Immature natural killer cell (primary cell): ENCODE measurements around the gene ERBB2. TPM values are rescaled to one million over a fixed set of nuclear protein-coding genes. Genes with fewer than 3 reads are reported as not detected.

ENCODE experiments used
- DNase-seq, 3 donors: peaks; one replicate each; pipeline ENCODE4 v3.0.0; 2022; ENCODE audit warnings: mixed read lengths in 1 of 3
- H3K27ac Mint-ChIP-seq, 6 donors: one replicate each; pipeline ENCODE4 v1.8.0; 2020; ENCODE audit warnings: mixed read lengths in 6 of 6, mild to moderate bottlenecking in 5 of 6, inconsistent platforms in 4 of 6, moderate library complexity in 3 of 6
- H3K27me3 Mint-ChIP-seq, 3 donors: one replicate each; pipeline ENCODE4 v1.8.0; 2020 to 2021; ENCODE audit warnings: low read depth in 3 of 3, mild to moderate bottlenecking in 3 of 3, mixed read lengths in 3 of 3, moderate library complexity in 3 of 3, inconsistent platforms in 1 of 3
- H3K36me3 Mint-ChIP-seq, 3 donors: one replicate each; pipeline ENCODE4 v1.8.0; 2020; ENCODE audit warnings: mixed read lengths in 3 of 3, inconsistent platforms in 2 of 3, mild to moderate bottlenecking in 2 of 3
- H3K4me1 Mint-ChIP-seq, 2 donors: one replicate each; pipeline ENCODE4 v1.8.0; 2020; ENCODE audit warnings: inconsistent platforms in 2 of 2, mild to moderate bottlenecking in 2 of 2, mixed read lengths in 2 of 2, moderate library complexity in 1 of 2
- H3K4me3 Mint-ChIP-seq, 5 donors: one replicate each; pipeline ENCODE4 v1.8.0; 2020; ENCODE audit warnings: mild to moderate bottlenecking in 5 of 5, mixed read lengths in 5 of 5, inconsistent platforms in 3 of 5, moderate library complexity in 3 of 5
- H3K9me3 Mint-ChIP-seq, 6 donors: one replicate each; pipeline ENCODE4 v1.8.0; 2020; ENCODE audit warnings: mild to moderate bottlenecking in 6 of 6, mixed read lengths in 6 of 6, inconsistent platforms in 4 of 6, moderate library complexity in 3 of 6
- polyA plus RNA-seq, 3 donors: library from polyadenylated mRNA; unstranded; fragments of 300-500 nt; fragmentation: Illumina TruSeq; gene quantifications; one replicate each; pipeline ENCODE4 v1.2.3, GENCODE V29; 2021

The ERBB2 gene
- polyA plus RNA-seq, 3 donors from 2014 or later, result 14.5 to 49.2 (median 25.2) TPM

DNA sequence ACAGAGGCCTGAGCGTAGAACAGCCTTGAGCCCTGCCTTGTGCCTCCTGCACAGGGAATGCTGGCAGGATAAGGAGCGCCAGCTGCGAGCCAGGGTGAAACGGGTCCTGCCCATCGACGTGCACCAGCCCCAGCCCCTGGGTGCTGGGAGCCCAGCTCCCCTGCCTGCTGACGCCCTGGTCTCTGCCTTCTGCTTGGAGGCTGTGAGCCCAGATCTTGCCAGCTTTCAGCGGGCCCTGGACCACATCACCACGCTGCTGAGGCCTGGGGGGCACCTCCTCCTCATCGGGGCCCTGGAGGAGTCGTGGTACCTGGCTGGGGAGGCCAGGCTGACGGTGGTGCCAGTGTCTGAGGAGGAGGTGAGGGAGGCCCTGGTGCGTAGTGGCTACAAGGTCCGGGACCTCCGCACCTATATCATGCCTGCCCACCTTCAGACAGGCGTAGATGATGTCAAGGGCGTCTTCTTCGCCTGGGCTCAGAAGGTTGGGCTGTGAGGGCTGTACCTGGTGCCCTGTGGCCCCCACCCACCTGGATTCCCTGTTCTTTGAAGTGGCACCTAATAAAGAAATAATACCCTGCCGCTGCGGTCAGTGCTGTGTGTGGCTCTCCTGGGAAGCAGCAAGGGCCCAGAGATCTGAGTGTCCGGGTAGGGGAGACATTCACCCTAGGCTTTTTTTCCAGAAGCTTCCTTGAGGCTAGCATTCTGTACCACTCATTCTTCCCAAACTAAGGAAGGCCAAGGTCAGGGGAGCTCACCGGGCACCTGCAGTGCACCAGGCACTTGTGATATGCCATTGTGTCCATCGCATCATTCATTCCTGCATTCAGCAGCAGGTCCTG, 29.7 kb upstream of the ERBB2 start:
- H3K9me3 Mint-ChIP-seq, result no peaks in the 10 kb centered on the region
- DNase-seq, result no peak
- peaks cover 0 to 11% (median 2%) of the 10 kb centered on the region in 3 donors for H3K27me3 Mint-ChIP-seq
- no peak overlapping the region for H3K27ac Mint-ChIP-seq
- H3K36me3 Mint-ChIP-seq, result no peaks in the 10 kb centered on the region
- peaks cover 8 to 17% of the 10 kb centered on the region in 2 donors for H3K4me1 Mint-ChIP-seq
- no peak overlapping the region for H3K4me3 Mint-ChIP-seq

GRCh38 chr17:39670746-39671145, 29.1 kb upstream of the ERBB2 start:
- Mint-ChIP-seq H3K4me3 (no peak overlapping the region), H3K4me1 (peaks cover 14 to 23% of the 10 kb centered on the region in 2 donors)
- no peak for DNase-seq

DNA sequence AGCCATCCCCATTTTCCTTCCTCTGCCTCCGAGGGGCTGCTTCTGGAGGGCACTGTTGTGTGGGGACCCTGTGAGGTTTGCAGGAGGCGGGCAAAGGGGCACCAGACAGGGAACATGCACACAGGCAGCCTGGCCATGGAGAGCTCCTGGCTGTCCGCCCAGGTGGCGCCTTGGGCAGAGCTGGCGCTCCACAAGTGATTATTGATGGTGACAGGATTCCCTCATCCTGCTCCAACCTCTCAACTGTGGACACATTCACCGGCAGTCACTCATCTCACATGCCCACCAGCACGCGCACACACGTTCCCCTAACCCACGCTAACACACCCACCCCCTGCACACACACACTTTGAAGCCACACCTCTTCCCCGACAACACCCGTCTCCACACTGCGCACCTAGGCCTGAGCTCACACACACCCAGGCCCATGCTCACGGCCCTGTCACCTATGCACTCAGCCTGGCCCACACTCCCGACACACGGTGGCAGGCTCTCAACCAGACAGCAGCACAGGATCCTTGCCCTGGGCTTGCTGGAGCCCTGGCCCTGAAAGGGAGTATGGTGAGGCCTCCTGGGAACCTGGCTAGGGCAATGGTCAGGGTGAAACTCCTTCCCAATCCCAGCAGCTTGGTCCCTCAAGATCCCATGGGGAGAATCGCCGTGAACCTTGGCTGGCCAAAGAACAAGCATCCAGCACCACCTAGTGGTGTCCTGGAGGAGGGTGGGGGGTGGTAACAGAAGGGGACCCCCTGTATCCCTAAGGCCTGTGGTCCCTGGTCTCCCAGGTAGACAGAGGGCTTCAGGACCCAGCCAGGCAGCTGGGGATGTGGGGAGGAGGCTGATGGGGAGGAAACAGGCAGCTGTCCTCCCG, 28.0 kb upstream of the ERBB2 start:
- peaks cover 26 to 34% of the 10 kb centered on the region in 2 donors for H3K4me1 Mint-ChIP-seq
- H3K27me3 Mint-ChIP-seq, result peaks cover 0 to 10% (median 0%) of the 10 kb centered on the region in 3 donors
- H3K27ac Mint-ChIP-seq, result peak overlapping the region in 3 of 6 donors; percentile 37 to 49 (median 39)
- no peaks in the 10 kb centered on the region for H3K36me3 Mint-ChIP-seq
- DNase-seq, result no peak
- H3K4me3 Mint-ChIP-seq, result no peak overlapping the region
- H3K9me3 Mint-ChIP-seq, result no peaks in the 10 kb centered on the region

More at GRCh38 chr17:39670746-39671145, 29.1 kb upstream of the ERBB2 start:
- Mint-ChIP-seq H3K27ac (no peak overlapping the region), H3K27me3 (peaks cover 0 to 10% (median 0%) of the 10 kb centered on the region in 3 donors), H3K9me3 (no peaks in the 10 kb centered on the region), H3K36me3 (no peaks in the 10 kb centered on the region)

DNA sequence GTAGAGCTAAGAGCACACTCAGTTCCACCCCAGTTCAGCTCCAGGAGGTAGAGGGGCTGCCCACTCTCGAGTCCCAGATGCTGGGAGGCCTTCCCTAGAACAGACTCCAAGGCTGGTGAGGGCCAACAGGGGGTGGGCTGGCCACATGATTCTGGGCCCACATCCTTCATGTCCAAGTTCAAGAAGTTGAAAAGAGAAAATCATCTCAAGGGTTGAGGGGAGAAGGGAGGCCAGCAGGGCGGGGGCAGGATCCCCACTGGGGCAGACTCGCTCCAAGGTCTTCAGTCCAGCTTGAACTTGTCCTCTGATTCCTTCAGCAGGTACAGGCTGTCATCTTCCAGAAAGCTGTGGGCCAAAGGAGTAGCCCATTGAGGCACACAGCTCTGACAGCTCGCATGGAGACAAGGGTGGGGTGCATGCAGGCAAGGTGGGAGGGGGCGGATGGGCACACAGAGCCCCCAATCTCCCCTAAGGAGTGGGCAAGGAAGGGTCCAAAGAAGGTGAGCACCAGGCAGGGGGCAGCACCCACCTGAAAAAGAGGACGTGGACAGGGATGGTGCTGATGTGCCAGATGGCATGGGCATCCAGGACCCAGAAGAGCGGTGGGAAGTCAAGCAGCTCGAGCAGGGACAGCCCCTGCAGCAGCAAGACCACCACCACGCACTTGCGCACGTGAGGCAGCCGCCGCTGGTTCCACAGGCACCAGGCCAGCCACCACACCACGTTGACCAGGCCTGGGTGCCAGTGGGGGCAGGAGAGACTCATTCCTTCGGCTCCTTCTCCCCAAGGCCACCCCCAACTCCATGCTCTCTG, 27.1 kb upstream of the ERBB2 start:
- H3K4me1 Mint-ChIP-seq, result peaks cover 34 to 43% of the 10 kb centered on the region in 2 donors
- no peaks in the 10 kb centered on the region for H3K9me3 Mint-ChIP-seq
- peak overlapping the region in 3 of 6 donors; percentile 39 to 59 (median 49) for H3K27ac Mint-ChIP-seq

DNA sequence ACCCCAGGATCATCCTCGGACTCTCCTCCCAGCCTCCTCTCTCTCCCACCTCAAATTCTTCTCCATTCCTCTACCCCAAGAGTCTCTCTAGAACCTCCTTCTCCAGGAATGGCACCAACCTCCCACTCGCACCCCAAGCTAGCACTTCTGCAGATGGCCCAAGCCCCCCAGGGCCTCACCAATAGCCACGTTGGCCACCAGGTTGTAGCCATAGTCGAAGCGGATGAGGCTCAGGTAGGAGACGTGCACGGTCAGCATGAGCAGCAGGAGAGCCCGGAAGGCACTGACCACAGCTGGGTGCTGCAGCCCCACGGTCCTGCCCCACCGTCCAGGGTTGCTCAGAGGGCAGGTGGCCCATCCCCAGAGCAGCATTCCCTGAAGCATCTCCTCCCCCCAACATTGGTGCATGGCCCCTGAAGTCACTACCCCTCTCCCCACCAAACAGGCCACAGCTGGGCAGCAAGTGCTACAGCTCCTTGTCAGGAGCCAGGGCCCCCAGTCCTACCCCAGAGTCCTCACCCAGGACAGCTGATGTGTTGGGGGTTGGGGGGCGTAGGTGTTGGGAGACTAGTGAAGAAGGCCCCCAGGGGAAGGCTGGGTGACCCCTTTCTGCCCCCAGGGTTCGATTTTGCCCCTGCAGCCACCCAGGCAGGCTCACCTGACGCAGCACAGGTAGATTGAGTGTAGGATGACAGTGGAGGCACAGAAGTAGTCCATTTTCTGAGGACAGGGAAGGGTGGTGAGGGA, 26.4 kb upstream of the ERBB2 start:
- H3K36me3 Mint-ChIP-seq, result no peaks in the 10 kb centered on the region
- no peak for DNase-seq
- H3K4me1 Mint-ChIP-seq, result peaks cover 39 to 49% of the 10 kb centered on the region in 2 donors
- H3K27ac Mint-ChIP-seq, result peak overlapping the region in 3 of 6 donors; percentile 35 to 59 (median 35)
- H3K4me3 Mint-ChIP-seq, result no peak overlapping the region
- peaks cover 0 to 10% (median 0%) of the 10 kb centered on the region in 3 donors for H3K27me3 Mint-ChIP-seq
- H3K9me3 Mint-ChIP-seq, result no peaks in the 10 kb centered on the region

More for the DNA sequence above, 27.1 kb upstream of the ERBB2 start:
- Mint-ChIP-seq H3K27me3 (peaks cover 0 to 10% (median 0%) of the 10 kb centered on the region in 3 donors), H3K36me3 (no peaks in the 10 kb centered on the region), H3K4me3 (no peak overlapping the region)
- no peak for DNase-seq

DNA sequence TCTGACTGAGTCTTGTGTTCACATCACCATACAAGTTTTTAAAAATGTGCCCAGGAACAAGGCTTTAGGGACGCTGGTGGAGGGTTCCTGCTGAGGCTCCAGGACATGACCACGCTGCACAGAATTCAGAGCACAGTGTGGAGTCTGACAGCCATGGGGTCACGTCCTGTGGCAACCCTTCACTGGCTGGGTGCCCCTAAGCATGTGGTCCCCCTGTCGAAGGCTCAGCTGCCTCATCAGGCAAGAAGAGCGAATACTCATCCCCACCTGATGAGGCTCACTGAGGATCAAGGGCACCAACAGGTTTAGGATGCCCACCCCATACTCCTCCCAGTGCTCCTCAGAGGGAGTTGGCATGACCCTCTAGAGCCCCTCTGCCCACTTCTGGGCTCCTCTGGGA, 25.7 kb upstream of the ERBB2 start:
- Mint-ChIP-seq H3K4me3 (no peak overlapping the region), H3K4me1 (peaks cover 41 to 52% of the 10 kb centered on the region in 2 donors), H3K27me3 (peaks cover 0 to 6% (median 0%) of the 10 kb centered on the region in 3 donors), H3K9me3 (no peaks in the 10 kb centered on the region), H3K27ac (peak overlapping the region in 1 of 6 donors; percentile 35), H3K36me3 (no peaks in the 10 kb centered on the region)
- DNase-seq, result no peak

DNA sequence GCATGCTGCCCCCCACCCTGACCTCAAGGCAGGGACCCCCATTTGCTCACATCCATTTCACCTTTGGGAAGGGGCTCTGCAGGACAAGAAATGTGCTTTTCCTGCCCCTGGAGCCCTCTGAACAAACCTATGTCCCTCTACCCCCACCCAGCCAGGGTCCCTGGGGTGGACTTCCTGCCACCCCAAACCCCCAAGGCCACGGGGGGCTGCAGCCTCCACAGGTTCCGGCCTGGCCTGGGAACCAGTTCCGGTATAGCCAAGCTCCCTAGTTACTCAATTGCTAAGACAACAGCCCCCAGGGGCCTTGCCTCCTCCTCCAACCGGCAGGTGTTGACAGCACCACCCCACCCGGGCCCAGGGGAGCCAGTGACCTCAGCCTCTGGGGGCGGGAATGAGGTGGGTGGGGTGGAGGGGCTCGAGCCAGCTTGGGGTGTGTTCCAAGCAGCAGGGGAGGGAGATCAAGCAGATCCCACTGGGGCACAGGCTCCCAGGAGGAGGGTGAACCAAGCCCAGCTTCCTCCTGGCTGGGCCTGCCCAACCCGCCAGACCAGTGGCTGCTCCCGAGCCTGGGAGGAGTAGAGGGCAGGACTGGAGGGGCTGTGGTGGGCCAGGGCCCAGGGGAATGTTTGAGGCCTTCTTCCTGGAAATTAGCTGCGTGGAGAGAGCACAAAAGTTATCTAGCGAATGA, 25.0 kb upstream of the ERBB2 start:
- peak overlapping the region; percentile 91 to 98 (median 96) for H3K27ac Mint-ChIP-seq
- no peak for DNase-seq
- H3K27me3 Mint-ChIP-seq, result peaks cover under 1 to 4% (median under 1%) of the 10 kb centered on the region in 3 donors
- peak overlapping the region in 3 of 5 donors; percentile 17 to 62 (median 43) for H3K4me3 Mint-ChIP-seq
- H3K9me3 Mint-ChIP-seq, result no peaks in the 10 kb centered on the region
- H3K36me3 Mint-ChIP-seq, result no peaks in the 10 kb centered on the region
- peaks cover 48 to 57% of the 10 kb centered on the region in 2 donors for H3K4me1 Mint-ChIP-seq

GRCh38 chr17:39675390-39676082, 24.3 kb upstream of the ERBB2 start:
- H3K4me1 Mint-ChIP-seq, result peaks cover 55 to 62% of the 10 kb centered on the region in 2 donors
- peaks cover 2 to 6% (median 3%) of the 10 kb centered on the region in 3 donors for H3K27me3 Mint-ChIP-seq
- H3K36me3 Mint-ChIP-seq, result peaks cover 0 to 4% (median 0%) of the 10 kb centered on the region in 3 donors
- H3K4me3 Mint-ChIP-seq, result peak overlapping the region; percentile 62 to 81 (median 70)
- no peaks in the 10 kb centered on the region for H3K9me3 Mint-ChIP-seq
- H3K27ac Mint-ChIP-seq, result peak overlapping the region; percentile 91 to 98 (median 96)
- no peak for DNase-seq

- Mint-ChIP-seq H3K4me1 (peaks cover 62 to 68% of the 10 kb centered on the region in 2 donors), H3K36me3 (peaks cover 0 to 6% (median 0%) of the 10 kb centered on the region in 3 donors)
Observed at GRCh38 chr17:39676198-39676819, 23.6 kb upstream of the ERBB2 start.

GRCh38 chr17:39677072-39677471, 22.8 kb upstream of the ERBB2 start:
- H3K4me1 Mint-ChIP-seq, result peaks cover 63 to 68% of the 10 kb centered on the region in 2 donors
- H3K36me3 Mint-ChIP-seq, result peaks cover 0 to 6% (median 0%) of the 10 kb centered on the region in 3 donors
- peak overlapping the region; percentile 91 to 98 (median 96) for H3K27ac Mint-ChIP-seq
- no peak for DNase-seq
- H3K9me3 Mint-ChIP-seq, result no peaks in the 10 kb centered on the region
- peak overlapping the region; percentile 39 to 81 (median 69) for H3K4me3 Mint-ChIP-seq
- H3K27me3 Mint-ChIP-seq, result peaks cover 2 to 8% (median 3%) of the 10 kb centered on the region in 3 donors

More at GRCh38 chr17:39676198-39676819, 23.6 kb upstream of the ERBB2 start:
- H3K27ac Mint-ChIP-seq, result peak overlapping the region; percentile 91 to 98 (median 96)
- no peaks in the 10 kb centered on the region for H3K9me3 Mint-ChIP-seq
- peaks cover 2 to 8% (median 3%) of the 10 kb centered on the region in 3 donors for H3K27me3 Mint-ChIP-seq
- H3K4me3 Mint-ChIP-seq, result peak overlapping the region; percentile 62 to 81 (median 70)
- peak; percentile 80 to 83 (median 82) for DNase-seq
